Measurements from ENCODE around the gene ZDHHC9. TPM values are rescaled to one million over a fixed set of nuclear protein-coding genes. Genes with fewer than 3 reads are reported as not detected.

The ZDHHC9 gene
- total and polyA plus RNA-seq, 2 donors, result 22.8 to 25.2 TPM

DNA sequence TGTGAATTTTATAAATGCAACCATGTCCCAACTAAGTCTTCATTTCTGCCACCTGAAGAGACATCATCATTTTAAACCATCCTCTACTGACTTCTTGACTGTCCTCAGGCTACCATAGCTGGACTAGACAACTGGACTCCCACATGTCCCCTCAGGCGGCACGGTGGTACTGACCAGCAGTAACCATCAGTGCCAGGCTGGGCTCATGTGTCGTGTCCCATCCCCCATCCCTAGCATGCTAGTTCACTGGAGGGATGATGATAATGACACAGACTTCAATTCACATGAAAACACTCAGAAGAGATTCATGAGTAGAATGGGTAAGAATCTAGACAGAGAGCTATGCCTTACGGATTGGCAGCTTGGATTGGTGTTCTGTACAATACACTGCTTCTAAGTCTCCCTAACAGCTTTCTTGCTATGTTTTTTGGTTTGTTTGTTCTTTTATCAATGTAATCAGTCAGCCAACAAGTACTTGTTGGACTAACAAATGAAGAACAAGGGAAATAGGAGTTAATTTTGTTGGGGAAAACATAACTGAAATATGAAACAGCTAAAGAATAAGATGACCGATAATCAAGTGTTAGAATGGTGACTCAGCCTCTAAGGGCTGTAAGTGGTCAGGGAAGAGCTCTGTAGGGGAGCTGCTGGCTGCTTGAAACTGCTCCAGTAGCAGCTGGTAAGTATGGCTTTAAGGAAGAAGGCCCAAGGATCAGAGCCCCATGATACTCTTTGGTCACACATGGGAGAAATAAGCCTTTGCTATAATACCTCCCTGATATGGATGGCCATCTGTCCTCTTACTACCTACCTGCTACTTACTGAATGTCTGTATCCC lies 10.3 kb downstream of the ZDHHC9 start:
- DNase-seq (ENCODE audit: extremely low spot score), result no peak
- no peaks in the 10 kb centered on the region for H3K36me3 ChIP-seq (ENCODE audit: insufficient read depth)
- H3K27ac ChIP-seq (ENCODE audit: low read depth), result no peak overlapping the region
- H3K4me1 ChIP-seq (ENCODE audit: insufficient read depth), result no peaks in the 10 kb centered on the region
- whole genome bisulfite sequencing, result 87% methylated on average over 5 of the region's 5 CpGs
- H3K4me3 ChIP-seq (ENCODE audit: low read depth, low read length), result no peak overlapping the region

GRCh38 chrX:129831091-129831885 lies 12.4 kb downstream of the ZDHHC9 start:
- Histone ChIP-seq H3K36me3 (ENCODE audit: insufficient read depth) (no peaks in the 10 kb centered on the region), H3K4me1 (ENCODE audit: insufficient read depth) (no peaks in the 10 kb centered on the region), H3K4me3 (ENCODE audit: low read depth, low read length) (no peak overlapping the region), H3K27ac (ENCODE audit: low read depth) (no peak overlapping the region)
- 77% methylated on average over 8 of the region's 8 CpGs for WGBS
- no peak for DNase-seq (ENCODE audit: extremely low spot score)

GRCh38 chrX:129830494-129830893 lies 13.2 kb downstream of the ZDHHC9 start:
- WGBS, result 72% methylated on average over 4 of the region's 4 CpGs
- no peak for DNase-seq (ENCODE audit: extremely low spot score)
- Histone ChIP-seq H3K4me1 (ENCODE audit: insufficient read depth) (no peaks in the 10 kb centered on the region), H3K27ac (ENCODE audit: low read depth) (no peak overlapping the region), H3K4me3 (ENCODE audit: low read depth, low read length) (no peak overlapping the region), H3K36me3 (ENCODE audit: insufficient read depth) (no peaks in the 10 kb centered on the region)

DNA sequence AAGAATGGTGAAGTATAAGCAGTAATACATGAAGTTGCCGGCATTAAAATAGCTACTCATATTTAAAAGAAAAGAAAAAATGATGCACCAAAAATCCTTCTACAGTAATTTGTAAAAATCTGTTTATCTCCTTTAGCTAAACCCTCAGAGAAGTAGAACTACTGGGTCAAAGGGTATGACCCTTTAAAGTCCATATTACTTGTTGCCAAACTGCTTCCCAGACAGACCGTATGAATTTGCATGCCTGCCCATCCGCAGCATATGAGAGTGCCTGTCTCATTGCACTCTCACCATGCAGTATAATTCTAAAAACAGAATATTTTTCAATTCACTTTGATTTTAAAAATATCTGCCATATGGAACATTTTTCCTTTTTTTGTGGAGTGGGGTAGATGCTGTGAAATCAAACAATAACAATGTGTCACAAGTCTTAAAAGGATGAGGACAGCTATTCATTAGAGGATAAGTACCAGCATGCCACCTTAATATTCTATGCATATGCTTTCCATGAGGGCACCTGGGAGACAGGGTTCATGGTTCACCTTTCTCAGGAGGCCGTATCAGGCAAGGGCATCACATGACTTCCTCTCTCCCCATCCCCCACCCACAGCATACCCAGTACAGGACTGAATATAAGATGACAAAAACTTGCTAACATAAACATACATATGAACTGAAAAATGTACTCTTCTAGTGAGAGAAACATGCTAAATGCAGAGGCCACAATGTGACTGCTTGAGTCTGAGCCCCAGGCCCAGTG lies 17.8 kb downstream of the ZDHHC9 start:
- Histone ChIP-seq H3K27ac (ENCODE audit: low read depth) (no peak overlapping the region), H3K4me1 (ENCODE audit: insufficient read depth) (no peaks in the 10 kb centered on the region), H3K36me3 (ENCODE audit: insufficient read depth) (no peaks in the 10 kb centered on the region), H3K4me3 (ENCODE audit: low read depth, low read length) (no peak overlapping the region)
- no peak for DNase-seq (ENCODE audit: extremely low spot score)
- 70% methylated on average over 4 of the region's 4 CpGs for WGBS

DNA sequence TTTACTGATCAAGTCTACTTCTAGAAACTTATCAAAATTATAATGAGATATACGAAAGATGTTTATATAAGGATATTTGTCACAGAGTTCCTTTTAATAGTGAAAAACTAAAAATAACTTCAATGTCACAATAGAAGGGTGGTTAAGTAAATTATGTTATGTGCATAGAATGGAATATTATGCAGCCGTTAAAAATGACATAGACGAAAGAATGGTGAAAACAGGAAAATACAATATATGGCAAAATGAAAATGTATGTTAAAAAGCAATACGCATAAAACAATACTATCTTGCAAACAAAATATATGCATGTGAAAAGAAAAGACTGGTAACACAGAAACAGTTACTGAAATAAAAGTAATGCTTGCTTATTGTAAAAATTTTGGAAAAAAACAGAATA lies 19.1 kb downstream of the ZDHHC9 start:
- H3K27ac ChIP-seq (ENCODE audit: low read depth), result no peak overlapping the region
- WGBS, result 98% methylated on average over 4 of the region's 4 CpGs
- no peaks in the 10 kb centered on the region for H3K4me1 ChIP-seq (ENCODE audit: insufficient read depth)
- no peak overlapping the region for H3K4me3 ChIP-seq (ENCODE audit: low read depth, low read length)
- DNase-seq (ENCODE audit: extremely low spot score), result no peak
- no peaks in the 10 kb centered on the region for H3K36me3 ChIP-seq (ENCODE audit: insufficient read depth)

DNA sequence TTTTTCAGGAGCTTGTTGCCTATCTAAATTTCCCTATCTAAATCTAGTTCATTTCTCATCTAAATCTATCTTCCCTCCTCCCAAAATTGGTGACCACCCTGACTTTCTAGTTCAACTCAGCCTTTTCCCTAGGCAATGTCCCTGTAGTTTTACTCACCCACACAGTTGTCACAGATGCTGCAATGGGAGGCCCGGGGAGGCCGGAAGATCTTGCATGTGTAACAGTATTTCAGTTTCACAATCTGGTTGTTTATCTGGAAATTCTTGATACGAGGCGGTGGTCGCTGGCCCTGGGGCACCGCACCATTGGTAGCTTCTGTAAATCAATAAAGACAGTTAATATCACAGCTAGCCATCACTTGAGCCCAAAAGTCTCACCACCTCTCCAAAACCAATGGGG lies 20.2 kb downstream of the ZDHHC9 start:
- no peaks in the 10 kb centered on the region for H3K36me3 ChIP-seq (ENCODE audit: insufficient read depth)
- no peak overlapping the region for H3K4me3 ChIP-seq (ENCODE audit: low read depth, low read length)
- no peak overlapping the region for H3K27ac ChIP-seq (ENCODE audit: low read depth)
- WGBS, result 83% methylated on average over 6 of the region's 6 CpGs
- DNase-seq (ENCODE audit: extremely low spot score), result no peak
- H3K4me1 ChIP-seq (ENCODE audit: insufficient read depth), result no peaks in the 10 kb centered on the region

DNA sequence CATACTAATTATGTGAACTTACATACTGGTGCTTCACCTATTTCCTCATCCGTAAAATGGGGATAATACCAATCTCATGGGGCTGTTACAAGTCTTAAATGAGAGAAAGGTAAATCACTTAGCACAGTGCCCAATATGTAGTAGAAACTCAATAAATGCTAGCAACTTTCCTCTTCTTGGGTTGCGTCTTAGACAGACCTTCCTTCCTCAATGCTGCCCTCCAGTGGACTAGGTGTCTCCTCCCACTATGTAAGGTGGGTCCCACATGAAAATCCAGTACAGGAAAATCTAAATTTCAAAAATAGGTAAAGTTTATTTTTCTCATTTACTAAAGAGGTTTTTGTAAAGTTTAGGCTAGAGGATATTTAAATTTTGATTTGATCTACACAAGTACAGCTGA lies 20.6 kb downstream of the ZDHHC9 start:
- Histone ChIP-seq H3K4me1 (ENCODE audit: insufficient read depth) (no peaks in the 10 kb centered on the region), H3K4me3 (ENCODE audit: low read depth, low read length) (no peak overlapping the region), H3K36me3 (ENCODE audit: insufficient read depth) (no peaks in the 10 kb centered on the region), H3K27ac (ENCODE audit: low read depth) (no peak overlapping the region)
- 75% methylated on average over 2 of the region's 2 CpGs for WGBS
- no peak for DNase-seq (ENCODE audit: extremely low spot score)

DNA sequence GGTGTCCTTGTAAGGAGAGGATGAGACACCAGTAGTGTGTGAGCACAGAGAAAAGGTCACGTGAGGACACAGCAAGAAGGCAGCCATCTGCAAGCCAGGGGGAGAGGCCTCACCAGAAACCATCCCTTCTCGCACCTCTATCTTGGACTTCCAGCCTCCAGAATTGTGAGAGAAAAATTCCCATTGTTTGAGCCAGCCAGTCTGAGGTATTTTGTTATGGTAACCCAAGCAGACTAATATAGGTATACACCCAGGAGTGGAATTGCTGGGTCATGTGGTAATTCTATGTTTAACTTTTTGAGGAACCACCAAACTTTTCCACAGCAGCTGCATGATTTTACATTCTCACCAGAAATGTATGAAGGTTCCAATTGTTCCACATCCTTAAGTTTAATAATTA lies 25.6 kb downstream of the ZDHHC9 start:
- H3K36me3 ChIP-seq (ENCODE audit: insufficient read depth), result no peaks in the 10 kb centered on the region
- no peak for DNase-seq (ENCODE audit: extremely low spot score)
- no peak overlapping the region for H3K4me3 ChIP-seq (ENCODE audit: low read depth, low read length)
- H3K4me1 ChIP-seq (ENCODE audit: insufficient read depth), result no peaks in the 10 kb centered on the region
- no peak overlapping the region for H3K27ac ChIP-seq (ENCODE audit: low read depth)
- 95% methylated on average over 2 of the region's 2 CpGs for WGBS

GRCh38 chrX:129813662-129814368 lies 29.9 kb downstream of the ZDHHC9 start:
- Histone ChIP-seq H3K4me1 (ENCODE audit: insufficient read depth) (no peaks in the 10 kb centered on the region), H3K4me3 (ENCODE audit: low read depth, low read length) (no peak overlapping the region), H3K36me3 (ENCODE audit: insufficient read depth) (no peaks in the 10 kb centered on the region), H3K27ac (ENCODE audit: low read depth) (no peak overlapping the region)
- no peak for DNase-seq (ENCODE audit: extremely low spot score)
- 88% methylated on average over 6 of the region's 6 CpGs for WGBS

DNA sequence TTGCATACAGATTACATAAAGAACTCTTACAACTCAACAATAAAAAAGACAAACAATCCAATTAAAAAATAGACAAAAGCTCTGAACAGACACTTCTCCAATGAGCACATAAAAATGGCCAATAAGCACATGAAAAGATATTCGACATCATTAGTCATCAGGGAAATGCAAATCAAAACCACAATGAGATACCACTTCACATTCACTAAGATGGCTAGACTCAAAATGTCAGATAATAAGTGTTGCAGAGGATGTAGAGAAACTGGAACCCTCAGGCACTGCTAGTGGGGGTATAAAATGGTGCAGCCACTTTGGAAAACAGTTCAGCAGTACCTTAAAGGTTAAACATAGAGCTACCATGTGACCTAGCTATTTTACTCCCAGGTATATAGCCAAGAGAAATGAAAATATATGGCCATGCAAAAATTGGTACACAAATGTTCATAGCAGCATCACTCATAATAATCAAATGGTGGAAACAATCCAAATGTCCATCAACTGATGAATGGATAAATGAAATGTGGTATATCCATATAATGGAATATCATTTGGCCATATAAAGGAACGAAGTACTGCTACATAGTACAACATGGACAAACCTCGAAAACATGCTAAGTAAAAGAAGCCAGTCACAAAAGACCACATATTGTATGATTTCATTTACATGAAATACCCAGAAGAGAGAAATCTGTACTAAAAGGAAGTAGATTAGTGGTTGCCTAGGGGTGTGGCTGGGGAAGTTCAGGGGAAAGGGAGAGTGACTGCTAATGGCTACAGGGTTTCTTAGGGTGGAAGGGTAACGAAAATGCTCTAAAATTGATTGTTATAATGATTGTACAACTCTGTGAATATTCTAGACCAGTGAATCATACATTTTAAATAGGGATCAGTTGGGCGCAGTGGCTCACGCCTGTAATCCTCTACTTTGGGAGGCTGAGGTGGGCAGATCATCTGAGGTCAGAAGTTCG lies 34.6 kb downstream of the ZDHHC9 start:
- DNase-seq (ENCODE audit: extremely low spot score), result no peak
- Histone ChIP-seq H3K4me1 (ENCODE audit: insufficient read depth) (no peaks in the 10 kb centered on the region), H3K36me3 (ENCODE audit: insufficient read depth) (no peaks in the 10 kb centered on the region), H3K4me3 (ENCODE audit: low read depth, low read length) (no peak overlapping the region), H3K27ac (ENCODE audit: low read depth) (no peak overlapping the region)
- WGBS, result 92% methylated on average over 7 of the region's 7 CpGs

DNA sequence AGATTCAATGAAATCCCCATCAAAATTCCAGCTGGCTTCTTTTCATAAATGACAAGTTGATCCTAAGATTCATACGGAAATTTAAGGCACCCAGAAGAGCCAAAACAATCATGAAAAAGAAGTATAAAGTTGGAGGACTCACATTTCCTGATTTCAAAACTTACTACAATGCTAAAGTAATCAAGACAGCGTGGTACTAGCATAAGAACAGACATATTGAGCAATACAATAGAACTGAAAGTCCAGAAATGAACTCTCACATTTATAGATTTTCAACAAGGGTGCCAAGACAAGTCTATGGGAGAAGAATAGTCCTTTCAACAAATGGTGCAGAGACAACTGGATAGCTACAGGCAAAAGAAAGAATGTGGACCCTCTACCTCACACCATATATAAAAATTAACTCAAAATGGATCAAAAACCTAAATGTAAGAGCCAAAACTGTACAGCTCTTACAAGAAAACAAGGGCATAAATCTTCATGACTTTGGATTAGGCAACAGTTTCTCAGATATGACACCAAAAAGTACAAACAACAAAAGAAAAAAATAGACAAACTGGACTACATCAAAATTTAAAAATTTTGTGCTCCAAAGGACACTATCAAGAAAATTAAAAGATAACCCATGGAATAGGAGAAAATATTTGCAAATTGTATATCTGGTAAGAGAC lies 35.4 kb downstream of the ZDHHC9 start:
- Histone ChIP-seq H3K4me3 (ENCODE audit: low read depth, low read length) (no peak overlapping the region), H3K36me3 (ENCODE audit: insufficient read depth) (no peaks in the 10 kb centered on the region), H3K27ac (ENCODE audit: low read depth) (no peak overlapping the region), H3K4me1 (ENCODE audit: insufficient read depth) (no peaks in the 10 kb centered on the region)
- no peak for DNase-seq (ENCODE audit: extremely low spot score)
- WGBS, result 71% methylated on average over 2 of the region's 2 CpGs

DNA sequence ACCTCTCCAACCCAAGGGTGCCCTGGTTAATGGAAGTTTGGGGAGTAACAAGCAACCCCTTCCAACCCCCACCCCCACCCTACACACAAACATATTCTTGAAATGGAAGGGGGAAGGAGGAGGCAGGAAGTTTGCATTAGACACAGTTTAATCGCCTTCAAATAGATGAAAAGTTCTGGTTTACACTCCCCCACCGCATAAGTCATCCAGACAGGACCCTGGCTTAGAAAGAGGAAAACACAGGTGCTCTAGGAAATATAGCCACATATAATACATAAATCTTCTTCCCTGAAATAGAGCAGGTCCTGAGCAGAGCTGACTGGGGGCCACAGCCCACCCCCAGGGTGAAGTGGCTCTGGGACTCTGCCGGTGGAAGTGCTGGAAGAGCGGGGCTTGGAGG lies 38.9 kb downstream of the ZDHHC9 start:
- H3K4me3 ChIP-seq (ENCODE audit: low read depth, low read length), result no peak overlapping the region
- no peak for DNase-seq (ENCODE audit: extremely low spot score)
- no peak overlapping the region for H3K27ac ChIP-seq (ENCODE audit: low read depth)
- WGBS, result 91% methylated on average over 4 of the region's 4 CpGs
- H3K36me3 ChIP-seq (ENCODE audit: insufficient read depth), result no peaks in the 10 kb centered on the region
- H3K4me1 ChIP-seq (ENCODE audit: insufficient read depth), result no peaks in the 10 kb centered on the region
